Tibial nerve (tissue), 4 donors: ENCODE measurements around the gene FAM83D.

Experiments used
- EP300 ChIP-seq, 2 donors: sonication (generic); formaldehyde crosslinking; IDR thresholded peaks; one replicate each; pipeline ENCODE4 v1.6.1; 2017; ENCODE audit warnings: antibody characterized with exemption in 2 of 2, mild to moderate bottlenecking in 1 of 2
- POLR2A ChIP-seq, 2 donors: fragments of 450-650 bp; IDR thresholded peaks; one replicate each; pipeline ENCODE4 v1.6.1; 2017; ENCODE audit warnings: antibody characterized with exemption in 2 of 2, mild to moderate bottlenecking in 2 of 2, moderate library complexity in 2 of 2
- TF ChIP-seq, protein P1 (sequence below), 5 experiments: fragments of 200-600 bp in 3 of 5; fragments of 450-650 bp in 2 of 5; sonication (generic) in 3 of 5; IDR thresholded peaks; one replicate each; pipeline ENCODE4 v1.5.1; 2016 to 2019; ENCODE audit warnings: antibody characterized with exemption in 5 of 5, mild to moderate bottlenecking in 3 of 5, moderate library complexity in 2 of 5

DNA sequence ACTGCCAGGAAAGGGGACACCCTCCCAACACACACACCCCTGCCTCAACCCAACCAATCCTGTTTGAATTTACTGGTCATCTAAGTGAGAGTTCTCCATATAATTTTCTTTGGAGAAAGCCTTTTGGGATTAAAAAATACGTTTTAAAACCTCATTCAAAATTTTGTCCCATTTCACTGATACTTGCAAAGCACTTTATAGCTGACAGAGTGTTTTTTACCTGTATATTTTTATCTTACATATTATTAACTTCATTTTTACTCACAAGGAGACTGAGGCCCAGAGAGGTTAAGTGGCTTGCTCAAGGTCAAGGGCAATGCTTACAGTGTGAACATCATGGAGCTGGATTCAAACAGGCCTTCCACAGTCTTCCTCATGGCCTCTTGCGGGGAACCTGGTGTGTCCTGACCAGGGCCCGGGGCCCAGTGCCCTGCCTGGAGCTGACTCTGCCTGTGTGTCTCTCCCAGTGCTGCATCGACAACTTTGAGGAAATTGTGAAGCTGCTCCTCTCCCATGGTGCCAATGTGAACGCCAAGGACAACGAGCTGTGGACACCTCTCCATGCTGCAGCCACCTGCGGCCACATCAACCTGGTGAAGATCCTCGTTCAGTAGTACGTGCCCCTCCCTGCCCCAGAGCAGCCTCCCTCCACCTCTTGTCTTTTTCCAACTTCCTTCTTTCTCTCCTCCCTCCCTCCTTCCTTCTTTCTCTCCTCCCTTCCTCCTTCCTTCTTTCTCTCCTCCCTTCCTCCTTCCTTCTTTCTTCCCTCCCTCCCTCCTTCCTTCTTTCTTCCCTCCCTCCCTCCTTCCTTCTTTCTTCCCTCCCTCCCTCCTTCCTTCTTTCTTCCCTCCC lies 30.9 kb upstream of the FAM83D start:
- TF ChIP-seq, protein P1, sequence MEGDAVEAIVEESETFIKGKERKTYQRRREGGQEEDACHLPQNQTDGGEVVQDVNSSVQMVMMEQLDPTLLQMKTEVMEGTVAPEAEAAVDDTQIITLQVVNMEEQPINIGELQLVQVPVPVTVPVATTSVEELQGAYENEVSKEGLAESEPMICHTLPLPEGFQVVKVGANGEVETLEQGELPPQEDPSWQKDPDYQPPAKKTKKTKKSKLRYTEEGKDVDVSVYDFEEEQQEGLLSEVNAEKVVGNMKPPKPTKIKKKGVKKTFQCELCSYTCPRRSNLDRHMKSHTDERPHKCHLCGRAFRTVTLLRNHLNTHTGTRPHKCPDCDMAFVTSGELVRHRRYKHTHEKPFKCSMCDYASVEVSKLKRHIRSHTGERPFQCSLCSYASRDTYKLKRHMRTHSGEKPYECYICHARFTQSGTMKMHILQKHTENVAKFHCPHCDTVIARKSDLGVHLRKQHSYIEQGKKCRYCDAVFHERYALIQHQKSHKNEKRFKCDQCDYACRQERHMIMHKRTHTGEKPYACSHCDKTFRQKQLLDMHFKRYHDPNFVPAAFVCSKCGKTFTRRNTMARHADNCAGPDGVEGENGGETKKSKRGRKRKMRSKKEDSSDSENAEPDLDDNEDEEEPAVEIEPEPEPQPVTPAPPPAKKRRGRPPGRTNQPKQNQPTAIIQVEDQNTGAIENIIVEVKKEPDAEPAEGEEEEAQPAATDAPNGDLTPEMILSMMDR (IDR thresholded peaks at IDR 0.05): no peak
- TF ChIP-seq EP300 (IDR thresholded peaks at IDR 0.05) (no peak), POLR2A (IDR thresholded peaks at IDR 0.05) (no peak)
